ENCODE measurements around the gene CLOCK. TPM values are rescaled to one million over a fixed set of nuclear protein-coding genes. Genes with fewer than 3 reads are reported as not detected.

Gene CLOCK
- total RNA-seq, 4 donors from 2014 or later, result 23.0 to 32.1 (median 27.8) TPM

DNA sequence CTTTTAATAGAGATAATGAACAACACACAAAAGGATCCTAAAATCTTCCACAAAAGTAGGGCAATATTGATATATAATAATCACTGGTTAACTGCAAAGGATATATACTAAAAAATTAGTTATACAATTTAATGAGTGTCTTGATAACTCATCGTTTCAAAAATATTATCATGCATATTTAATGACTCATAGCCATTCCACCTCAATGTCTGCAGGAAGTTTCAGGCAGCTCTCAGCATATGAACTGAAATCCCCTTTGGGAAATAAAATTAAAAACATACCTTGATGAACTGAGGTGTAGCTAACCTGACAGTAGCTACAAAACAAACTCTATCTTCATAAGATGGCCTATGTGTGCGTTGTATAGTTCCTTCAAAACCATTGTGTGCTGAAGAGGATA, 88.1 kb downstream of the CLOCK start:
- TF ChIP-seq POLR2A (IDR thresholded peaks at IDR 0.05), result no peak
- no peak for TF ChIP-seq CTCF (IDR thresholded peaks at IDR 0.05)
- no peak for DNase-seq
- H3K27me3 ChIP-seq, result no peaks in the 10 kb centered on the region
- H3K4me1 ChIP-seq, result no peaks in the 10 kb centered on the region
- H3K36me3 ChIP-seq, result peaks cover 0 to 20% (median 0%) of the 10 kb centered on the region in 3 donors
- H3K4me3 ChIP-seq, result no peak overlapping the region
- no peak overlapping the region for H3K27ac ChIP-seq
- no peaks in the 10 kb centered on the region for H3K9me3 ChIP-seq

GRCh38 chr4:55458164-55458563, 88.5 kb downstream of the CLOCK start:
- Histone ChIP-seq H3K27ac (no peak overlapping the region), H3K36me3 (peaks cover 0 to 19% (median 0%) of the 10 kb centered on the region in 3 donors)

GRCh38 chr4:55450566-55450965, 96.1 kb downstream of the CLOCK start:
- Histone ChIP-seq H3K36me3 (peaks cover 0 to 52% (median 0%) of the 10 kb centered on the region in 3 donors), H3K9me3 (no peaks in the 10 kb centered on the region), H3K27me3 (no peaks in the 10 kb centered on the region), H3K4me3 (no peak overlapping the region), H3K4me1 (no peaks in the 10 kb centered on the region), H3K27ac (no peak overlapping the region)
- TF ChIP-seq POLR2A (IDR thresholded peaks at IDR 0.05) (no peak), CTCF (IDR thresholded peaks at IDR 0.05) (no peak)
- no peak for DNase-seq

More at GRCh38 chr4:55458164-55458563, 88.5 kb downstream of the CLOCK start:
- no peaks in the 10 kb centered on the region for H3K9me3 ChIP-seq
- no peaks in the 10 kb centered on the region for H3K27me3 ChIP-seq
- no peak for DNase-seq
- H3K4me1 ChIP-seq, result no peaks in the 10 kb centered on the region
- TF ChIP-seq CTCF (IDR thresholded peaks at IDR 0.05) (no peak), POLR2A (IDR thresholded peaks at IDR 0.05) (no peak)
- H3K4me3 ChIP-seq, result no peak overlapping the region

- no peaks in the 10 kb centered on the region for H3K4me1 ChIP-seq
- no peak overlapping the region for H3K27ac ChIP-seq
- peaks cover 0 to 58% (median 0%) of the 10 kb centered on the region in 3 donors for H3K36me3 ChIP-seq
- no peaks in the 10 kb centered on the region for H3K9me3 ChIP-seq
- TF ChIP-seq POLR2A (IDR thresholded peaks at IDR 0.05) (no peak), CTCF (IDR thresholded peaks at IDR 0.05) (no peak)
- no peaks in the 10 kb centered on the region for H3K27me3 ChIP-seq
- no peak for DNase-seq
- H3K4me3 ChIP-seq, result no peak overlapping the region
These were observed 98.9 kb downstream of the CLOCK start for GRCh38 chr4:55447831-55448230.

GRCh38 chr4:55447108-55447708, 99.5 kb downstream of the CLOCK start:
- DNase-seq, result no peak
- H3K4me1 ChIP-seq, result no peaks in the 10 kb centered on the region
- H3K27me3 ChIP-seq, result no peaks in the 10 kb centered on the region
- no peaks in the 10 kb centered on the region for H3K9me3 ChIP-seq
- TF ChIP-seq POLR2A (IDR thresholded peaks at IDR 0.05) (no peak), CTCF (IDR thresholded peaks at IDR 0.05) (no peak)
- peaks cover 0 to 61% (median 0%) of the 10 kb centered on the region in 3 donors for H3K36me3 ChIP-seq
- H3K27ac ChIP-seq, result no peak overlapping the region
- no peak overlapping the region for H3K4me3 ChIP-seq

- no peaks in the 10 kb centered on the region for H3K27me3 ChIP-seq
- peaks cover 0 to 61% (median 0%) of the 10 kb centered on the region in 3 donors for H3K36me3 ChIP-seq
- DNase-seq, result no peak
- no peak overlapping the region for H3K27ac ChIP-seq
- H3K4me1 ChIP-seq, result no peaks in the 10 kb centered on the region
- no peaks in the 10 kb centered on the region for H3K9me3 ChIP-seq
- no peak overlapping the region for H3K4me3 ChIP-seq
- no peak for TF ChIP-seq CTCF (IDR thresholded peaks at IDR 0.05)
- TF ChIP-seq POLR2A (IDR thresholded peaks at IDR 0.05), result no peak
These were observed 100.2 kb downstream of the CLOCK start for GRCh38 chr4:55446578-55446922.
